Uterus (tissue), 4 donors: Measurements from ENCODE around the gene SORL1. TPM values are rescaled to one million over a fixed set of nuclear protein-coding genes. Genes with fewer than 3 reads are reported as not detected.
"Not testable (repeated sequence)": the region's sequence is repeated elsewhere in the genome, so short reads cannot be mapped to it uniquely, and the experiment has no call there.

Experiments
- DNase-seq, 2 donors: peaks; one replicate each; pipeline ENCODE4 v3.0.0-alpha.2; 2019 to 2020
- H3K27ac ChIP-seq, 2 donors: fragments of 200-600 bp; sonication (generic); 1 replicate in 1 of 2; 2 replicates in 1 of 2; pipeline ENCODE4 v1.5.1; 2016 to 2018
- H3K27me3 ChIP-seq, 2 donors: fragments of 200-600 bp; sonication (generic); one replicate each; pipeline ENCODE4 v1.5.1; 2018 to 2019; ENCODE audit warnings: control low read depth in 1 of 2
- H3K36me3 ChIP-seq, 2 donors: fragments of 200-600 bp; sonication (generic); one replicate each; pipeline ENCODE4 v1.5.1; 2019; ENCODE audit warnings: control low read depth in 1 of 2
- H3K4me1 ChIP-seq, 2 donors: fragments of 200-600 bp; sonication (generic); one replicate each; pipeline ENCODE4 v1.5.1; 2018 to 2019; ENCODE audit warnings: control low read depth in 1 of 2
- H3K4me3 ChIP-seq, 2 donors: fragments of 200-600 bp; sonication (generic); 1 replicate in 1 of 2; 2 replicates in 1 of 2; pipeline ENCODE4 v1.5.1; 2018 to 2019; ENCODE audit warnings: mild to moderate bottlenecking in 1 of 2
- H3K9me3 ChIP-seq, 2 donors: fragments of 200-600 bp; sonication (generic); one replicate each; pipeline ENCODE4 v1.5.1; 2019; ENCODE audit warnings: control low read depth in 1 of 2
- CTCF ChIP-seq, 4 experiments: fragments of 200-600 bp in 2 of 4; fragments of 450-650 bp in 2 of 4; sonication (generic) in 2 of 4; IDR thresholded peaks; one replicate each; pipeline ENCODE4 v1.5.1; 2016 to 2019; ENCODE audit warnings: antibody characterized with exemption in 4 of 4, mild to moderate bottlenecking in 2 of 4, moderate library complexity in 1 of 4
- POLR2A ChIP-seq, 2 donors: fragments of 450-650 bp; IDR thresholded peaks; one replicate each; pipeline ENCODE4 v1.6.1; 2016; ENCODE audit warnings: antibody characterized with exemption in 2 of 2, mild to moderate bottlenecking in 1 of 2, moderate library complexity in 1 of 2
- intact Hi-C: fragments of 100-400 bp; cut with DNase I; formaldehyde crosslinking; loops from one replicate; pipeline ENCODE4 v1.15.1; 2023; ENCODE audit warnings: low total_unique reads
- total RNA-seq, 4 donors: library from RNA; depleted of rRNA in 3 of 4; stranded (reverse); fragments of >200 nt in 3 of 4; gene quantifications; one replicate each; pipeline versions ENCODE4 v1.1.0 to v1.2.4, GENCODE V29; 2014 to 2023
- donor health status: DM: yes; HTN: yes; CAD: no.

The SORL1 gene
- total RNA-seq, 4 donors from 2014 or later: 7.6 to 42.6 (median 17.2) TPM

DNA sequence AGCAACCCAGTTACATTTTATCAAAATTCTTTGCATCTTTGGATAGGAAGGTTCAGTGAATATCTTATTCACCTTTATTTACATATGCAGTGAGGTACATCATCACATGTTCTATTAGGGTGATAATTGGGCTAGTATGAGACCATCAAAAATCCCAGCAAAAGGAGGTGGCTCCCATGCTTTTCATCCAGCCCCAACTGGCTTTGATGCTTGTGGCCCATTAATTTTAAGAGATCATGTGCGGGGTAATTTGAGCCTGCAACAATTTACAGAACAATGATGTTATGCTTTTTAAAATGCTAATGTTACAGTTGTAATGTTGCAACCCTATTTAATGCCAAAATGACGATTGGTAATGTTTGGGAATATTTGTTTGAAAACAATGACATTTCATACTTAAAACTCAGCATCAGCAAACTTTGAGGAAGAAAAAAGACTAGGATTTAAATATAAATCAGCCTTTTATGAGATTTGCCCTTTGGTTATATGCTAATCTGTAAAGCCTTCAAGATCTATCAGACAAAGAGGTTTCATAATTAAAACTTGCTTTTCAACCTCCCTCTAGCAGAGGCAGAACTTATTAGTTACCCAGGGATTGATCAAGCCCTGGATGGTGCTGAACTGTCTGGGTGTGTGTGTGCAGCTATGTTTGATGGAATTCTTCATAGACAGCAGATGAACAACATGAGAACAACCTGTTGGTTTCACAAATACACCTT lies 184.1 kb downstream of the SORL1 start:
- no peaks in the 10 kb centered on the region for H3K36me3 ChIP-seq
- TF ChIP-seq CTCF (IDR thresholded peaks at IDR 0.05) (no peak), POLR2A (IDR thresholded peaks at IDR 0.05) (no peak)
- no peak overlapping the region for H3K4me3 ChIP-seq
- H3K4me1 ChIP-seq: no peaks in the 10 kb centered on the region
- no peak for DNase-seq
- no peaks in the 10 kb centered on the region for H3K9me3 ChIP-seq
- H3K27me3 ChIP-seq: no peaks in the 10 kb centered on the region
- no peak overlapping the region for H3K27ac ChIP-seq
- intact Hi-C loops: no loop called here

DNA sequence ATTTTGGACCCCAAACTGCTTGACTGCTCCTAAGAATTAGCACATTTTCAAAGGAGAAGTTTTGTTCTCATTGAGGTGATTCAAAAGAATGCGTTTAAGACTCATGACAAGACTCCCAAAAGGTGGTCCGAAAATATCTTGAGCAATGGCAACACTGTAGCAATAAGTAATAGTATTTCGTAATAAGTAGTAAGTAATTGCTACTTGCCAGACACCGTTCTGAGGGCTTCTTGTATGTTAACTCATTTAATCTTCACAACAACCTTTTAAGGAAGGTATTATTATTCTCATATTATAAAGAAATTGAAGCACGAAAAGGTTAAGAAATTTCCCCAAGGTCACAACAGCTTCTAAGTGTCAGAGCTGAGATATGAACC lies 184.7 kb downstream of the SORL1 start:
- H3K4me3 ChIP-seq: no peak overlapping the region
- intact Hi-C loops: no loop called here
- DNase-seq: no peak
- TF ChIP-seq CTCF (IDR thresholded peaks at IDR 0.05) (no peak), POLR2A (IDR thresholded peaks at IDR 0.05) (no peak)
- no peaks in the 10 kb centered on the region for H3K27me3 ChIP-seq
- no peaks in the 10 kb centered on the region for H3K9me3 ChIP-seq
- no peak overlapping the region for H3K27ac ChIP-seq
- H3K4me1 ChIP-seq: no peaks in the 10 kb centered on the region
- H3K36me3 ChIP-seq: no peaks in the 10 kb centered on the region

DNA sequence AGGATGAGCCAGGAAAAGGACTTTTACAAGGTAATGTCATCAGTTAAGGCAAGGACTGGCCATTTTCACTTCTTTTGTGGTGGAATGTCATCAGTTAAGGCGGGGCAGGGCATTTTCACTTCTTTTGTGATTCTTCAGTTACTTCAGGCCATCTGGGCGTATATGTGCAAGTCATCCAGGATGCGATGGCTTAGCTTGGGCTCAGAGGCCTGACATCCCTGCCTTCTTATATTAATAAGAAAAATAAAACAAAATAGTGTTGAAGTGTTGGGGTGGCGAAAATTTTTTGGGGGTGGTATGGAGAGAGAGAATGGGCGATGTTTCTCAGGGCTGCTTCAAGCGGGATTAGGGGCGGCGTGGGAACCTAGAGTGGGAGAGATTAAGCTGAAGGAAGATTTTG lies 185.5 kb downstream of the SORL1 start:
- DNase-seq, H3K9me3 ChIP-seq, H3K27me3 ChIP-seq, intact Hi-C loops, H3K4me3 ChIP-seq, H3K27ac ChIP-seq, H3K36me3 ChIP-seq, H3K4me1 ChIP-seq: not testable (repeated sequence)

GRCh38 chr11:121643479-121644186 lies 191.5 kb downstream of the SORL1 start:
- Histone ChIP-seq H3K9me3 (no peaks in the 10 kb centered on the region), H3K27me3 (no peaks in the 10 kb centered on the region), H3K36me3 (no peaks in the 10 kb centered on the region), H3K4me3 (no peak overlapping the region), H3K27ac (no peak overlapping the region), H3K4me1 (no peaks in the 10 kb centered on the region)
- no peak for DNase-seq
- TF ChIP-seq CTCF (IDR thresholded peaks at IDR 0.05) (no peak), POLR2A (IDR thresholded peaks at IDR 0.05) (no peak)
- intact Hi-C loops: no loop called here

GRCh38 chr11:121644187-121644512 lies 192.0 kb downstream of the SORL1 start:
- DNase-seq: no peak
- Histone ChIP-seq H3K4me1 (no peaks in the 10 kb centered on the region), H3K36me3 (no peaks in the 10 kb centered on the region), H3K9me3 (no peaks in the 10 kb centered on the region), H3K4me3 (no peak overlapping the region), H3K27ac (no peak overlapping the region), H3K27me3 (no peaks in the 10 kb centered on the region)
- intact Hi-C loops: no loop called here
- TF ChIP-seq POLR2A (IDR thresholded peaks at IDR 0.05): no peak
- no peak for TF ChIP-seq CTCF (IDR thresholded peaks at IDR 0.05)
